ENCODE data around the gene MACROD1.
A peak's percentile ranks its signal among the peaks of the same experiment; 100 is the strongest.

Gene MACROD1

DNA sequence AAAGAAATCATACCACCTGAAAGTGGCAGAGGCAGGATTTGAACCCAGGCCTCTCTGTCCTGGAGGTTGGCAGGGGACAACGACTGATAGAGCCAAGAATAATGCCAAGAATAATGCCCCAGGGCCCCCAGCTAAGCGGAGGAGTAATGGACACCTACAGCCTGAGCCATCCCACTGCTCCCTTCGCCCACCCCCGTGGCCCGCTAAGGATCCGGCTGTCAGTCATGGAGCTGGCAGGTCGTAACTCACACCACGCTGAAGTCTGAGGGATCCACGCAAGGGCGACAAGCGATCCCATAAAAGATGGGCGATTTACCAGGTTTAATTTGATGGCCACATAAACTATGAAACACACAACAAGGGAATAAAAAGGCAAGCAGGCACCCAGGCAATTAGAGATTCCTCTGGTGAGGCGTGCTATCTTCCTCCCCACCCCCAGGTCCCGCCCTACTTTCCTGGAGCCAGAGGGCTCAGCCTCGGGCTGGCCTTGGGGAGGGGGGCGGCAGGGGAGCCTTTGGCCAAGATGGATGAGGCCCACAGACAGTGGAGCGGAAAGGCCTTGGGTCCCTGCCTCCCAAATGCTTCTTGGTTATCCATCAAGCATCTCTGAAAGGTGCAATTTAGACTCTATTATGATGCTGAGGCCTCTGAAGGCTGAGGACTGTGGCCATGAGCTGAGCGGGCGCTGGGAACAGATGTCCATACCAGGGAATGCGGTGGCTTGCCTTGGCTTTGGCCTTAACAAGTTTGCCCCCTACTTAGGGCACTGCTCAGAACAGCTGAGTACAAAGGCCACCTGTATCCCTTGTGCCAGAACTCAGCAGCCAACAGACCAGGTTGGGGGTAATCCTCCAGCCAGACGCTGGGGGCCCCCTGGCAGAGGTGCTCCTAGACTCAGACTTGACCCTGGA, 55.2 kb downstream of the MACROD1 start:
- no peak for DNase-seq (ENCODE audit: low read depth)

DNA sequence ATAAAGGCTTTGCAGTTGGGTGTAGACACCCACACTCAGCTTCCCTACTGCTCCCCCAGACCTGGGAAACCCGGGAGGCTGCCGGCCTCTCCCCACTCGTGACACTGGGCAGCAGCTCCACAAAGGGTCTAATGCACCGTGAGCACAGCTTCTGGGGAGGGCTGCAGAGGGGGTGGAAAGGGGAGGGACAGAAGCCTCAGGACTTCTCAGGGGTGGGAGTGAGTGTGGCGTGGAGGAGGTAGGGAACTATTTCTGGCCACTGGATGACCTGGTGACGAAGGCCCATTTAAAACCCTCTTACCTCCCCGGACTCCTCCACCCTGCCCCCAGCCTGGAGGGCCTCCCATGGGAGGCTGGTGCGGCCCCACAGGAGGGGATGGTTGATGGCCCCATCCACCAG, 56.6 kb downstream of the MACROD1 start:
- no peak for DNase-seq (ENCODE audit: low read depth)

DNA sequence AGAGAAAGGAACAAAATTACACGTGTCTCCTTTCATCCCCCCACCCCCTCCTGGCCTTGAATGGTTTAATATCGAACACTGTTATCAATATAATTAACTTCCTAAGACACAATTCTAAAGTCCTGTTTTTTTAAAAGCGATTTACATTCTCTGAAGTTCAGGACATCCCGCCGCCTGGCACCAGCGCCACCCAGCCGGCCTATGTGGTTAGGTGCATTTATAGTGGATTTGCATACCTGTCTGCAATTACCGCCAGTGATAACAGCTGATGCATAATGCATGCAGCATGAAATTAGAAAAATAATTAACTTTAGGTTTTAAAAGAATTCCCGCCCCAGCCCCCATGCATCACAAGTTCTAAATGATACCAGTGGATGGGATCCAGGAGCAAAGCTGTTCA, 58.6 kb downstream of the MACROD1 start:
- DNase-seq (ENCODE audit: low read depth), result no peak

DNA sequence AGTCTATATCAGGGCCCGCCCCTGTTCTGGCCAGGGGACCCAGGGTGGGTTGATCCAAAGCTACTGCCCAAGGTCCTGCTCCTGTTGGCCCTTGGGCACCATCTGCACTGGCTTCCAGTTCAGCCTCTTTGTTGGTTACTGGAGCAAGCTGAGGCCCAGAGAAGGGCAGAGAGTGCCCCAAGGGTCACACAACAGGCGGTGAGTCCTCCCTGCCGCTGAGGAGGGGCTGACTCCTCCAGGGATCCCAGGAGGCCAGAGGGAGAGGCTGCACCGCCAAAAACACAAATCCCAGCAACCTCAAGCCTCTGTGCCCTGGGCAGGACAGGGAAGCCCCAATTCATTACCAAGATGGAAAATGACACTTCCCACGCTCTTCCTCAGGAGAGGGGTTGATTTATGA, 61.3 kb downstream of the MACROD1 start:
- no peak for DNase-seq (ENCODE audit: low read depth)

DNA sequence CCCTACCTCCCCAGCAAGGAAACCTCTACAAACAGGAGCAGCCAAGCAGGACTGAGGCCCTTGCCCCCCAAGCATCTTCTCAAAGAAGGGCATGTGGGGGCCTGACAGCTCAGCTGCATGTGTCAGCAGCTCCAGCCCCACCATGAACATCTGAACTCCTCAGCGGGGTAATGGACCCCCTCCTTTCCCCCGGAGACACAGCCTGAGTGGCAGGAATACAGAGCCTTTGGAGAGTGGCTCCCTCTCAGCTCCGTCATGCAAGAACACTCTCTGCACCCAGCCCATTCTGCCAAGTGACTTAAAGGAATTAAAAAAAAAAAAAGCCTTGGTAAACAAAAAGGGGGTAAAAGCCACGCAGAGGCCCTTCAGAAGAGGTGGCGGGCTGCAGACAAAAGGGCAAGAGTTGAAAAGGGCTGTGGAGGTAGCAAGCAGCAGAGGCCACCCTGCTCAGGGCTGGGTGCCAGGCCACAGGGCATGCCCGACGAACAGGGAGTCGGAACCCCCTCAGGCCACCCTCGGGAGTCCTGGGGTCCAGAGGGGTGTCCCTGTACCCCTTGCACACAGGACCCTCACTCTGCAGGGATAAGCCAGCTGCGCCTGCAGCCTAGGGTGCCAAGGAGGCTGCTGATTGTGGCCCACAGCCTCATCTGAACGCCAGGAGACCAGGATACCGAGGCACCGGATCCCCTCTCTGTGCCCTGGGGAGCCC, 62.5 kb downstream of the MACROD1 start:
- DNase-seq (ENCODE audit: low read depth), result no peak

DNA sequence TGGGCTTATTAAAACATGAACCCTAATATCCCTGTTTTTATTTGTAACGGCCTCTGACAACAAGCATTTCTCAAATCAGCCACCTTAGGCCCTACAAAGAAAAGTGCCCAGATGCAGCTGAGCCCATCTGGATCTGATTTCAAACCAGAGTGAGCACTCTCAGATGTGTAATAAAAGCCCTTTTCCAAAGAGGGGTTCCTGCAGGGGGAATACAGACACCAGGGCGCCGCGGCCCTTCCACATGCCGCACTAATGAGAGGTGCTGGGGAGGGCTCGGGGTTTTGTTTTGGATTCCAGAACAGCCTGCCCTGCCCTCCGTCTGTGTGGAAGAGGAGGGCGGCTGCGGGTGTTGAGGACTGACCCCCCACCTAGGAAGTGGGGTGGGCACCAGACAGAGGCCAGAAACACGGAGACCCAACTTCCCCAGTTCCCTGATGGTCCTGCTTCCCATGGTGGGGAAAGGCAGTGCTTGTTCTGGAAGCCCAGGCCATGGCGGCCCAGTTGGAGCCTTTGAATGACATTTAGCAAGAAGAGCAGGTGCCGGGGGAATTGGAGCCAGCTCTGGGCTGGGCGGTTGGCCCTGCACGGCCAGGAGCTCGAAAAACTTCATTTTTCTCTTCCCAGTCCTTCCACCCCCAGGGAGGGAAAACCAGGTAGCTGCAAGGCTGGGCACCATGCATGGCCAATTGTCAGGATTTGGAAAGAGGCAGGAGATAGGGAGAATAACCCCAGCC, 63.7 kb downstream of the MACROD1 start:
- no peak for DNase-seq (ENCODE audit: low read depth)

DNA sequence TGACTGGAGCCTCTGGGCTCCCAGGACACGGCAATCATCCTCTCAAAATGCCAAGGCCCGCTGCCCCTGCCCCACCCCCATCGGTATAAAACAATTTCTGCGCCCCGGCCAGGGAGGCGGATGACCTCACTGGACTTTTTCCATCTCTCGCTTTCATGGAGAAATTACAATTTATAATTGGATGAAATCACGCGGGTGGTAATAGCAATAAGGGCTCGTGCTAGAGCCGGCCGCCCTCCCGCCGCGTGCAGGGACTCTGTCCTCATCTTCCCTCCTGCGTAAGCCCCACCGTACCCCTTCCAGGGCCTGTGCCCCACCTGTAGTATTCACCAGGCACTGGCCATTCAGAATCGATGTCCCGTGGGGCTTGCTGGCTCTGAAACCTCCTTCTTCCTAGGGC, 64.5 kb downstream of the MACROD1 start:
- no peak for DNase-seq (ENCODE audit: low read depth)

DNA sequence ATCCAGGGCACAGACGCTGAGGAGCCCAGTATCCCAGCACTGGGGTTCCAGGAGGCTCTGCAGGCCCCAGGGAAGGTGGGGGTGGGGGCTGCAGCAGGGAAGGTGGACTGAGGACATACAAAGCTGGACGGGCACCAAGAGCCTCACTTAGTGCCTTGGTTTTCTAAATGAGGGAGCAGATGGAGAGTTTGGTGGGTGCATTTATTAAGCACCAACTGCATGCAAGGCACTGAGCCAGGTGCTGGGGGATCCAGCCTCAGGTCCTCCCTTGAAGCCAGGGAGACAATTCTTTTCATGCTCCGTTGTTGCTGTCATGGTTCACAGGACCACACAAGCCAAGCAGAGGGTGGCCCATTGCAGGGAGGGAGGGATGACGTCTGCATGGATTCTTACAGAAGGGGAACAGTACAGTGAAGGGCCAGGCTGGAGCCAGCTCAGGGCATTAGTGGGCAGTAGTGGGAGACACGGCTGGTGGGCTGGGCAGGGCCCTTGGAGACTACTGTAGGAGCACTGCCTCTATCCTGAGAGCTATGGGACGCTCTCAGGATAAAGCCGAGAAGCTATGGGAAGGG, 65.0 kb downstream of the MACROD1 start:
- DNase-seq (ENCODE audit: low read depth), result no peak

DNA sequence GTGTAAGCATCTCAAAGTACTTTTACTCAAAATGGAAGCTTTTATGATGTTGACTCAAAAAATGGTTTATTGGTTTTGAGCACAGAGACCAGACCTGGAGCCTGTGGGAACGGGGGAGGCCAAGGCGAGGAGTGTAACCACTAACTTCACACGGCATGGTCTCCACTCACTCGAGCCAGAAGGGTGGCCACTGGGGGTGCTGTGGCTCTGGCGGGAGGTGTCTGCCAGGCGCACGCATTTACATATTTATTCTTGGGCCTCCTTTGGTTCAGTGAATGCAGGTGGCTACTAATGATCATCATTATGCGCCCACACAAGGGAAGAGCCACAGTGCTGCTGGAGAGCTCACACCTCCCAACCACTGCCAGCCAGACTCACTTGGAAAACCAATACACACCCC, 65.6 kb downstream of the MACROD1 start:
- no peak for DNase-seq (ENCODE audit: low read depth)

DNA sequence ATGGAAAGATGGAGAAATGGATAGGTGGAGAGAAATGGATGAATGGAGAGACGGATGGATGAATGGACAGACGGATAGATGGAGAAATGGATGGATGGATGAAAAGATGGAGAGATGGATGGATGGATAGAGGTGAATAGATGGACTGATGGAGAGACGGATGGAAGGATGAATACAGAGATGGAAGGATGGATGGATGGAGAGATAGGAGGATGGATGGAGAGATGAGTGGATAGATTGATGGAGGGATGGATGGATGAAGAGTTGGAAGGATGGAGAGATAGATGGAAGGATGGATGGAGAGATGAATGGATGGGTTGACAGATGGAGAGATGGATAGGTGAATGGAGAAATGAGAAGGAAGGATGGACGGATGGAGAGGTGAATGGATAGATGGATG, 66.5 kb downstream of the MACROD1 start:
- DNase-seq (ENCODE audit: low read depth), result no peak

DNA sequence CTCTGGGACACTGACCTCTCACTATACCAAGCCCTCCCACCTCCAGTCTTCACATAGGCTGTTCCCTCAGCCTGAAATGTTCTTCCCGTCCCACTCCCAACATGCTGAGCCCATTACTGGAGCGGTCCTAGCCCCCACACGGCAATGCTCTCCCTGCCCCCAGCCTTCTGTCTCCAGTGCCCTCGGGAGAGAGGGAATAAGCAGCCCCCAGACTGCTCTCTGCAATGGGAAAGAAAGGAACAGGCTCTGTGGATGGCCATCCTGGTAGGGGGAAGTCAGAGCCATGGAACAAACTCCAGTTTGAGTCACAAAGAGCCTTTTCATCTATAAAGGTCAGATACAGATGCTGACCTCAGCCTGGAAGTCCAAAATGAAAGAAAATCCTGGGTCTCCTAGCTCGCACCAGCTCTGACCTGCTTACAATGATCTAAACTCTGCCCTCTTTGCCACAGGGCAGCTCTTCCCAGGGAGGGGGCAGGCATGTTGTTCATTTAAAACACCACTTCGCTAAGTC, 67.5 kb downstream of the MACROD1 start:
- DNase-seq (ENCODE audit: low read depth), result no peak

DNA sequence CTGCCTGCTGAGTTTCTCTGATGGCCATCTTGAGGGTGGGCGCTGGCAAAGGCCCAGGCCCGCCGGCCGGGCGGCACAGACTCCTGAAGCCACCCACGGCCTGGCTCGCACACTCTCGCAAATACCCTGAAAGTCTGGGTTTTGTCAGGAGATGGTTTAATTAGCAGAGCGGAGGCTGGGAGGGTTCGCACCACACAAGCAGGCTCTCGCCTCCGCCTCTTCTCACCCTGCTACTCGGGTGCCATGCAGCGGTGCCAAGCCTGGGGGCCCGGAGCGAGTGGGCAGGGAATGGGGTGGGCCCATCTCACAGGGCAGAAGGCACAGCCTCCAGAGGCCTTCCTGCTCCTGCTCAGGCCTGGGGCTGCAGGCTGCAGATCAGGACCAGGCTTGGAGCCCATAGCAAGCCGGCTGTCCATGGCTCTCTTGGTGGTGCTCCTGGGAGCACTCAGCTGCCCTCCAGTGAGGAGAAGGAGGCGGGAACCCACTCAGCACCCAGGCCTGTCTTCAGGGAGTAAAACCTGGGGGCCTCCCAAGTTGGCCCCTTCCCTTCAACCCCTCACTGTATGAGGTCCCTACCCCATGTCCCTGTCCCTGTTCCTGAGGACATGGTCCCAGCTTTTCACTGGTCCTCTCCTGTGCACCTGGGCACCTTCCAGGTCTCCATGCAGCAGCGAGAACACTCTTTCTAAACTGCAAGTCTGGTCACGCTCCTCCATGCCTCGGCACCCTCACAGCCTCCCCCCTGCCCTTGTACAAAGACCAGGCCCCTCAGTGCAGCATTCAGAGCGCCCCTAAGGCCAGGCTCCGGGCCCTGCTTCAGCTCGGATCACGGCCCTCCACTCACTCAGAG, 68.2 kb downstream of the MACROD1 start:
- no peak for DNase-seq (ENCODE audit: low read depth)

DNA sequence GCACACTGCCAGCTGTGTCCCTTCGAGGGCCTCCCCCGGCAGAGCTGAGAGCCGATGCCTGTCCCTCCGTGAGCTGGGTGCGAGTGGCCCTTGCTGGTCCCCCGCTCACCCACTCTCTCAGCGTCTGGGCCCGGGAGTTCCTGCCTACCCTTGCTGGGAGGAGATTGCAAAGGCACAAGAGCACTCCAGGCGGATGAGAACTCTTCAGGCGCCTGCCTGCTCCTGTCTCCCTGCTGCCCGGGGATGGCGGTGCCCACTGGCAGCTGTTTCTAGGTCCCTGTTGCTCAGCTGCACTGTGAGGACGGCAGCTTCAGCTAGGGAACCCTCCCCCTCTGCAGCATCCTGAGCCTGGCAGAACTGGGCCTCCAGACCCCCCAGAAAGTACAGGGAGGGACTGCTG, 69.1 kb downstream of the MACROD1 start:
- no peak for DNase-seq (ENCODE audit: low read depth)

DNA sequence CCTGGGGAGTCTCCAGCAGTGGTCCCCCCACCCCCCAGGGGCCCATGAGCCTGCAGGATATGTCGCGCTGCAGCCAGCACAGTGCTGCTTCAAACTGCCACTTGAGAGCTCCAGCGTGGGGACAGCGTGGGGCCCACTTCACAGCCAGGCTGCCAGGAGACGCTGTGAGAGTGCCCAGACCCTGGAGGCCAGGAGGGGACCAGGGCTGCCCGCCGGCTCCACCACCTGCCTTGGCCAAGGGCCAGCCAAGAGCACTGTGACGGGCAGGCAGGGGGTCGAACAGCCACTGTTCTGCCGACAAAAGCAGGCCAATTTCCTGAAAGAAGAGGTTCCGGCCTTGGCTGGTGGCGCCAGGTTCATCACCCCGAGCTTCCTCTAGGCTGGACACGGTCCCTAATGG, 70.0 kb downstream of the MACROD1 start:
- DNase-seq (ENCODE audit: low read depth), result no peak

DNA sequence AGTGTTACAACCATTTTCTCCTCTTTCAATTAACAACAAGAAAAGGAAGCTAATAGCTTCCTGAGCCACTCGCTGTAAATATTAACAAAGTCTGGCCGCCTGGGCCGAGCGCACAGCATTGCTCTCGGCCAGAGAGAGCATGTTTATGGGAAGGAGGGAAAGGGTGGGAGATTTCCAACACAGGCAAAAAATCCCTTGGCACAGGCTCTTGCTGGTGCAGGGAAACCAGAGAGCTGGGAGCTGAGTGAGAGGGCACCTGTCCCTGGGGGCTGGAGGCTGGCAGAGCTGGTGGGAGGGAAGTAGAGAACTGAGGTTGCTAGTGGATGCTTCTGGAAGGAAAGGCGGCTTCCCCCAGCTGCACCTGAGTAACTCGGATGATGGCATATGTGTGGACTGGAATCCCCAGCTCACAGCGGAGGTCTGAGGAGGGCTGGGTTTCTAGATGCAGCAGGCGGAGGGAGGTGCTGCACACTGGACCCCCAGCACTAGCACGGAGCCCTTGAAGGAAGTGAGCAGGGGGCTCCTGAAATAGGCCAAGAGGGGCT, 70.6 kb downstream of the MACROD1 start:
- DNase-seq (ENCODE audit: low read depth), result no peak

DNA sequence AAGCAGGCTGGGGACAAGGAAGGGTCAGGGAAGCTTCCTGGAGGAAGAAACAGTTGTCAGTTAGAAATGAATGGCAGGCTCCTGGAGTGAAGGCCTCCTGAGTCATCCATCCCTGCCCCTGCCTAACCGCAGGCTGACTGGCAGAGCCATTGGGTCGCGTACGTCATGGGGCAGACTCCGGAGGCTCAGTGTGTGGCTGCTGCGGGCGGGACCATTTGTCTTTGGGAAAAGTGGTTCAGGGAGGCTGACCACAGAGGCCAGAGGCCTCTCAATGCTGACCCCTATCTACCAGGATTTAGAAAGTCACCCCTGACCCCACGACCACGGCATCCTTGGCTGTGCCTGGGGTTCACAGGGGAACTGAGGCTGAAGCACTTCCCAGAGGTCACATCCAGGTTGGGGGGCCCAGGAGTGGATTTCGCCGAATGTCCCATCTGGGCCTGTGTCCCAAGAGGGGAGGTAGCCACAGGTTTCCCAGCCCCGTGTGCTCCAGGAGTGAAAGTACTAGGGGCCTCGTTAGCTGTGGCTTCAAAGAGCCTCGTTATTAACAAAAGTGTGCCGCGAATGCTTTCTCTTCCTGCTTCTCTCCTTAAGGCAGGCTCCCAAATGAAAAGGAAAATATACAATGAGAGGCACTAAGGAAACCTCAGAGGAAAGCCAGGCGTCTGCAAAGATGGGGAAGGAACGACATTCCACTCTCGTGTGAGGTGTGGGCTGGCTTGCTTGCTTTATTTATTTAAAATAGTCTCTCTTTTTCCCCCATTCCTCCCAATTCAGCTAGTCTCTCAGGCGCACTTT, 71.3 kb downstream of the MACROD1 start:
- peak; percentile 39 for DNase-seq (ENCODE audit: low read depth)

DNA sequence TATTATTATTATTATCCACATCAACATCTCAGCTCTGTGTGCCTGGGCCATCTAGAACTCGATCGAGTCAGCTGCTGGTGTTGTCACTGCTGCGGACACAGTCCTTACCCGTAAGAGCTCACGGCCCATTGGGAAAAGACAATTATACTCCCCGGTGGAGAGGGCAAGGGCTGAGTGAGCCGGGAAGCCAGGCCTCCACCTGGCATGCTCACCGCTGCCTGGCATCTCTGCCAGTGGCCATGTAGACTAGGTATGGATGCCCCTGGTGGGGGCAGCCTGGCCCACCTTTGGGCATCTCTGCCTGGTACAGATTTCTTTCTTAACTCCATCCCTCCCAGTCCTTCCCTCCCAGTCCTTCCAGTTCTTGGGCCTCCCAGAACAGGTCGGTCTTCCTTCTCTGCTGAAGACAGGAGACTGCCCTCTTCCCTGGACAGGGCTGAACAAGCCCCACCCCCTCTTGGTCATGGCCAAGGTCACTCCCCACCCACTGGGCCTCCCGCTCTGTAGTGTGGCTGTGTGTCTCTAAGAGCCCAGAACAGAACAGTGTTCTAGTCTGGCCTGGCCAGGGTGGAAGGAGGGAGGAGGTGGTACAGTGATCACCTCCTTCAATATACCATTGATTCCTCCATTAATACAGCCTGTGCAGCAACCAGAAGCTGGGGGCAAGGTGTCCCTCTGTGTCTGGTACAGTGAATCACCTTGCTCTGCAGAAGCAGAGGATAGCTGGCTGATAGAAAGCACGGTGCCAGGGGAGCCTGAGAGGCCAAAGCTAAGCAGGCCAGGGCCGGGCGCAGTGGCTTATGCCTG, 72.5 kb downstream of the MACROD1 start:
- DNase-seq (ENCODE audit: low read depth), result no peak

DNA sequence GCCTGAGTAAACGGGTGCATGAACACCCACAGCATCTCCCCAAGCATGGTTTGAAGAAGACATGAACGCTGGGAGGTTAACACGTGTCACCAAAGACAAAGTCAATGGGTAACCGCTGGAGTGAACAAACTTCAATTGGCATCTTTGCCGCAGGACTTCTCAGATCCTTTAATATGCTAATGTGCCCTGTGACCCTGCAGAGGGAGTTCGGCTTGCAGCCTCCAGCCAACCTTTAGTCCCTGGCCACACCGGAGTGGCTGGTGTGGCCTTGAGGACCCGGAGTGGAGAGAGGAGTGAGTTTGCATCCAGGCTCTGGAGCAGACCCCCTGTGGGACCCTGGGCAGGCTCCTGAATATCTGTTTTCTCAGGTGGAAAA, 73.2 kb downstream of the MACROD1 start:
- DNase-seq (ENCODE audit: low read depth), result no peak

DNA sequence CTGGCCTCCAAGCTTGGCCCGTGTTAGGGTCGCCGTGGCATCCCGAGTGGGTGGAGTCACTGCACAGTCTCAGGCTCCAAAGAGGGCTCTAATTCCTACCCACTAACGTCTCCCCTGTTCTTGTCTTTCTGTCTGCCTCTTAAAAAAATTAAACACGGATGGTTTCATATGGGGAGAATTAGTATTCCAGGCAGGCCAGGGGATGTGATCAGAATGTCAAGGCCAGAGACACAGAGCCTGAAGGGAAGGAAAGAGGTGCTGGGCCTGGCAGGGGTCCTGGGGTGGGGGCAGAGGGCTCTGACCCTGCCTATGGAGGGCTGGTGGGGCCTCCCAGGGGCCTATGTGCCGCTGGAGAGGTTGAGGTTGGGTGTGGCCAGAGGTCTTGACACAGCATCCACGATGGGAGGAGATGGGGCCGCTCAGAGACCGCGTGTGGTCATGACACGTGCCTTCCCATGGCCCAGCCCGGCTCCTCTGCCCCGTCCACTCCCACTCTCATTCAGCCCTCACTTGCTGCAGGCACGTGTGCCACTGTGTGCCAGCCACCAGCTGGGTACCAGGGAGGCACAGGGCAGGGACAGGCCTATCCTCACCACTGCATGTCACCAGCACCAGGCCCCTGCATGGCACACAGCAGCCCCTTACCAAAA, 73.7 kb downstream of the MACROD1 start:
- DNase-seq (ENCODE audit: low read depth), result no peak

All from GM04504 (cell line).